Ovary (tissue), 3 donors: ENCODE data around the gene GPR32.

Source experiments
- EP300 ChIP-seq: sonication (generic); formaldehyde crosslinking; IDR thresholded peaks from one replicate; pipeline ENCODE4 v1.6.1; 2017; ENCODE audit warnings: antibody characterized with exemption
- POLR2A ChIP-seq: fragments of 450-650 bp; IDR thresholded peaks from one replicate; pipeline ENCODE4 v1.6.1; 2017; ENCODE audit warnings: antibody characterized with exemption, mild to moderate bottlenecking, moderate library complexity
- TF ChIP-seq, protein P1 (sequence below), 3 donors: fragments of 450-650 bp in 2 of 3; fragments of 200-600 bp in 1 of 3; IDR thresholded peaks; one replicate each; pipeline versions ENCODE4 v1.5.1 to v1.8.0; 2016 to 2022; ENCODE audit warnings: antibody characterized with exemption in 3 of 3, mild to moderate bottlenecking in 1 of 3
- donor health status: DM: no; HTN: no; CAD: no.

DNA sequence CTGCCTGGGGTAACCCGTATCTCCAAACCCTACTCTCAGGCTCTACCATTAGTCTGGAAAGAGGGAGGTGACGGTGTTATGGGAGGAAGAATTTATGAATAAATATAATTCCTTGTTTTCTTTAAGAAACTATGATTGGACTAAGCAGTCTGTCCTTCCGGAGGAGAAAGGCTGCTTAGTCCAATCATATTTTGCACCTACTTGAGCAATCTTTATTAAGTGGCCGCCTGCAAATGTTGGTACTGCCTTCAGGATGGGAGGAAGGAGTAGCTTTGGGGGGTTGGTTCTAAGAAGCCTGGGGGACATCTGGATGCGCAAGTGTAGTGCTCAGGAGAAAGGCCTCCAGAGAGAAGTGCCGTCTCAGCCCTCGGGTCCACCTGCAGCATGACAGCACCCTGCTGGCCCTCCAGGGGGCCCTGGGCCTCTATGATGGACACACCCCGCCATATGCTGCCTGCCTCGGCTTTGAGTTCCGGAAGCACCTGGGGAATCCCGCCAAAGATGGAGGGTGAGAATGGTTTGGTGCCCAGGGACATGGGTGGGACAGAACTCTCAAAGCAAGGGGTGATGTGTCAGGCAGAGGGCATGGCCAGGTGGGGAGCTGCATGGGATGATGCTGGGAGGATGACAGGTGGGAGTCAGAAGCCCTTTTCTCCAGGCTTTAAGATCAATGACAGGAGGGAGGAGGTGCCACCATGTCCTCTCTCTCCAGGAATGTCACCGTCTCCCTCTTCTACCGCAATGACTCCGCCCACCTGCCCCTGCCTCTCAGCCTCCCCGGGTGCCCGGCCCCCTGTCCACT, 24.0 kb downstream of the GPR32 start:
- TF ChIP-seq, protein P1, sequence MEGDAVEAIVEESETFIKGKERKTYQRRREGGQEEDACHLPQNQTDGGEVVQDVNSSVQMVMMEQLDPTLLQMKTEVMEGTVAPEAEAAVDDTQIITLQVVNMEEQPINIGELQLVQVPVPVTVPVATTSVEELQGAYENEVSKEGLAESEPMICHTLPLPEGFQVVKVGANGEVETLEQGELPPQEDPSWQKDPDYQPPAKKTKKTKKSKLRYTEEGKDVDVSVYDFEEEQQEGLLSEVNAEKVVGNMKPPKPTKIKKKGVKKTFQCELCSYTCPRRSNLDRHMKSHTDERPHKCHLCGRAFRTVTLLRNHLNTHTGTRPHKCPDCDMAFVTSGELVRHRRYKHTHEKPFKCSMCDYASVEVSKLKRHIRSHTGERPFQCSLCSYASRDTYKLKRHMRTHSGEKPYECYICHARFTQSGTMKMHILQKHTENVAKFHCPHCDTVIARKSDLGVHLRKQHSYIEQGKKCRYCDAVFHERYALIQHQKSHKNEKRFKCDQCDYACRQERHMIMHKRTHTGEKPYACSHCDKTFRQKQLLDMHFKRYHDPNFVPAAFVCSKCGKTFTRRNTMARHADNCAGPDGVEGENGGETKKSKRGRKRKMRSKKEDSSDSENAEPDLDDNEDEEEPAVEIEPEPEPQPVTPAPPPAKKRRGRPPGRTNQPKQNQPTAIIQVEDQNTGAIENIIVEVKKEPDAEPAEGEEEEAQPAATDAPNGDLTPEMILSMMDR (IDR thresholded peaks at IDR 0.05): no peak
- TF ChIP-seq EP300 (no peak), POLR2A (no peak)
